GM23248 (cell line): ENCODE measurements around the gene ZNF846.

ENCODE experiments used
- EZH2 ChIP-seq: fragments of 200-600 bp; sonication (generic); IDR thresholded peaks from 2 replicates; pipeline ENCODE4 v1.6.1; 2018; ENCODE audit warnings: antibody characterized with exemption, mild to moderate bottlenecking; ENCODE audit not compliant: insufficient read depth, poor library complexity, severe bottlenecking
- EZH2phosphoT487 ChIP-seq: fragments of 200-600 bp; sonication (generic); IDR thresholded peaks from 2 replicates; pipeline ENCODE4 v1.6.1; 2018; ENCODE audit warnings: antibody characterized with exemption, moderate library complexity, mild to moderate bottlenecking, low read depth; ENCODE audit not compliant: insufficient read depth

GRCh38 chr19:9791552-9792205, 23.1 kb upstream of the ZNF846 start:
- TF ChIP-seq EZH2 (no peak), EZH2phosphoT487 (no peak)
